Activated CD4-positive, alpha-beta T cell treated with anti-CD3 and anti-CD28 coated beads, Interleukin-2, amount 50 U/mL, for 1 hour (primary cell): ENCODE measurements around the gene RPS27A.
"Not testable (repeated sequence)": the region's sequence is repeated elsewhere in the genome, so short reads cannot be mapped to it uniquely, and the experiment has no call there.

Source experiments
- DNase-seq: peaks from one replicate; pipeline ENCODE4 v3.0.0-alpha.2; 2020

RPS27A gene

GRCh38 chr2:55239656-55240222 is 7.3 kb downstream of the RPS27A start:
- no peak for DNase-seq

- not testable (repeated sequence) for DNase-seq
Measured at GRCh38 chr2:55241582-55241981, 9.1 kb downstream of the RPS27A start.

GRCh38 chr2:55242617-55243016 is 10.1 kb downstream of the RPS27A start:
- no peak for DNase-seq

- no peak for DNase-seq
Measured at GRCh38 chr2:55245411-55245810, 12.9 kb downstream of the RPS27A start.

- DNase-seq, result no peak
Measured at GRCh38 chr2:55247025-55247424, 14.5 kb downstream of the RPS27A start.

GRCh38 chr2:55252832-55253231 is 20.3 kb downstream of the RPS27A start:
- no peak for DNase-seq

DNA sequence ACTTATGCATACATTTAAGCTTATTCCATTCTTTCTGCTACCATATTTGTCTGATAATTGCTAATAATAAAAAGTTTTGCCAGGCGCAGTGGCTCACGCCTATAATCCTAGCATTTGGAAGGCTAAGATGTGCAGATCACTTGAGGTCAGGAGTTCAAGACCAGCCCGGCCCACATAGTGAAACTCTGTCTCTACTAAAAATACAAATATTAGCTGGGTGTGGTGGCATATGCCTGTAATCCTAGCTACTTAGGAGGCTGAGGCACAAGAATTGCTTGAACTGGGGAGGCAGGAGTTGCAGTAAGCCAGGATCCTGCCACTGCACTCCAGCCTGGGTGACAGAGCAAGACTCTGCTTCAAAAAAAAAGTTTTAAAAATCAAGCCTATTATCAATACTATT is 27.1 kb downstream of the RPS27A start:
- not testable (repeated sequence) for DNase-seq

DNA sequence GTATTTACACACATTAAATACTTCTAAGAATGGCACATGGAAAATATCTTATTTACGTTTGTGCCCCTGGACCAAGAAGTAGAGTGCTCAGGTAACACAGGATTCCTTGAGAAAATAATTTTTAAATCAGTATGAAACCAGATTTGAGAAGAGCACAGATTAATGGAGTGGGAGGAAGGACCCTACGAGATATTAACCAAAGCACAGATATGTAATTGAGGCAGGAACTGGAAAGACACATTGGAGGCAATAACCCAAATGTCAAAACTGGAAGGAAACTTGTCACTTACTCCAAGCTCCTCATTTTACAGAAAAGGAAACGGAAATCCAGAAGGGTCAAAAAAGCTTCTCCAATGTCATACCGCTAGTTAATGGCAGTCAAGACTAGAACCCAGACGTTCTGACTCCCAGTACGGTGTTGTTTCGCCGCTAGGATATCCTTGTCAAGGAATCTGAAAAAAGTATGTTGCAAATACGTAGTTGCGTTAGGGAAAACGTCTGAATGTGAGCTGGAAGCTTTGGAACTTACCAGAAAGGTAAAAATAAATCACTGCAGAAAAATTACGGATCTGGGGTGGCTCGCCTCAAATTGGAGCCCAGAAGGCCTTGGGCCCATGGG is 35.9 kb downstream of the RPS27A start:
- DNase-seq, result no peak

GRCh38 chr2:55268907-55269644 is 36.6 kb downstream of the RPS27A start, which contains the start of gene MTIF2:
TSS of gene MTIF2 (minus strand) at chr2:55269231. CDS start at chr2:55263858, 5,373 bp downstream.
- peak; percentile 83 for DNase-seq

GRCh38 chr2:55269645-55269990 is 37.1 kb downstream of the RPS27A start:
- DNase-seq, result no peak

DNA sequence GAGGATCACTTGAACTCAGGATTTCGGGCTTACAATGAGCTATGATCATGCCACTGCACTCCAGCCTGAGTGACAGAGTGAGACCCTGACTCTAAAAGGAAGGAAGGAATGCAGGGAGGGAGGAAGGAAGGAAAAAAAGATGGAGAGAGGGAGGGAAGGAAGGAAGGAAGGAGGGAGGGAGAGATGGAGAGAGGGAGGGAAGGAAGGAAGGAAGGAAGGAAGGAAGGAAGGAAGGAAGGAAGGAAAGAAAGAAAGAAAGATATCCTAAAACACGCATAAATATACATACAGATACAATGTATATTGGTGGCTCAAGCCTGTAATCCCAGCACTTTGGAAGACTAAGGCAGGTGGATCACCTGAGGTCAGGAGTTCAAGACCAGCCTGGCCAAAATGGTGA is 41.9 kb downstream of the RPS27A start:
- DNase-seq, result not testable (repeated sequence)

DNA sequence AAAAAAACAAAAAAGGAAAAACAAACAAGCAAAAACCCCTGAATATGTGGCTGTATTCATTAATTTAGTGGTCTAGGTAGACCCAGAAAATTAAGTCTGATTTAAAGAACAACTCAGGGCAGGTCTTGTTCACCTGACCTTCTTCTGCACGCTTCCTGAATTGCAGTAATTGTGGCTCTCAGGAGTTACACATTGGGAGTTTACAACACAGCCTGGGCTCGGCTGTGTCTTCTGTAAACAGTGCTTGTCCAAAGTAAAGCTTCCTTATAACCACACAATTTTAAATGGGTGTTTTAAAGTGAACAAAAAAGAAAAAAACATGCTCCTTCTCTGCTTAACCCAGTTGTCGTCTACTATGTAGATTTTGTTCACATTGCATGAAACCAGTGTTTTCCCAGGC is 44.8 kb downstream of the RPS27A start:
- no peak for DNase-seq

DNA sequence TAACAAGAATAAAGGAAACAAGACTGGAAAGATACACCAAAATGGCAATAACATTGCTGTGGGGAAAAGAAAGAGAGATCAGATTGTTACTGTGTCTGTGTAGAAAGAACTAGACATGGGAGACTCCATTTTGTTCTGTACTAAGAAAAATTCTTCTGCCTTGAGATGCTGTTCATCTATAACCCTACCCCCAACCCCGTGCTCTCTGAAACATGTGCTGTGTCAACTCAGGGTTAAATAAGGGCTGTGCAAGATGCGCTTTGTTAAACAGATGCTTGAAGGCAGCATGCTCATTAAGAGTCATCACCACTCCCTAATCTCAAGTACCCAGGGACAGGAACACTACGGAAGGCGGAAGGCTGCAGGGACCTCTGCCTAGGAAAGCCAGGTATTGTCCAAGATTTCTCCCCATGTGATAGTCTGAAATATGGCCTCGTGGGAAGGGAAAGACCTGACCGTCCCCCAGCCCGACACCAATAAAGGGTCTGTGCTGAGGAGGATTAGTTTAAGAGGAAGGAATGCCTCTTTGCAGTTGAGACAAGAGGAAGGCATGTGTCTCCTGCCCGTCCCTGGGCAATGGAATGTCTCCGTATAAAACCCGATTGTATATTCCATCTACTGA is 46.8 kb downstream of the RPS27A start:
- DNase-seq, result not testable (repeated sequence)

DNA sequence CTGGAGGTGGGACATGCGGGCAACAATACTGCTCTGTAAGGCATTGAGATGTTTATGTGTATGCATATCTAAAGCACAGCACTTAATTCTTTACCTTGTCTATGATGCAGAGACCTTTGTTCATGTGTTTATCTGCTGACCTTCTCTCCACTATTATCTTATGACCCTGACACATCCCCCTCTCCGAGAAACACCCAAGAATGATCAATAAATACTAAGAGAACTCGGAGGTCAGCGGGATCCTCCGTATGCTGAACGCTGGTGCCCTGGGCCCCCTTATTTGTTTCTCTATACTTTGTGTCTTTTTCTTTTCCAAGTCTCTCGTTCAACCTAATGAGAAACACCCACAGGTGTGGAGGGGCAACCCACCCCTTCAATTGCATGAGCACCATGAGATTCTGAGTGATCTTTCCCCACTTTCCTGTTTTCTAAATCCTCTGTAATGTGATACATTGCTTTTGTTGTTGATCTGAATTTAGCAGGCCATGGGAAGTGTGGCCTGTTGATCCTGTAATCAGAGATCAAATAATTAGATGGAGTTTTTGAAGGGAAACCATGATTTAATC is 47.5 kb downstream of the RPS27A start:
- DNase-seq, result not testable (repeated sequence)

- not testable (repeated sequence) for DNase-seq
Measured at GRCh38 chr2:55280851-55281546, 48.5 kb downstream of the RPS27A start.

DNA sequence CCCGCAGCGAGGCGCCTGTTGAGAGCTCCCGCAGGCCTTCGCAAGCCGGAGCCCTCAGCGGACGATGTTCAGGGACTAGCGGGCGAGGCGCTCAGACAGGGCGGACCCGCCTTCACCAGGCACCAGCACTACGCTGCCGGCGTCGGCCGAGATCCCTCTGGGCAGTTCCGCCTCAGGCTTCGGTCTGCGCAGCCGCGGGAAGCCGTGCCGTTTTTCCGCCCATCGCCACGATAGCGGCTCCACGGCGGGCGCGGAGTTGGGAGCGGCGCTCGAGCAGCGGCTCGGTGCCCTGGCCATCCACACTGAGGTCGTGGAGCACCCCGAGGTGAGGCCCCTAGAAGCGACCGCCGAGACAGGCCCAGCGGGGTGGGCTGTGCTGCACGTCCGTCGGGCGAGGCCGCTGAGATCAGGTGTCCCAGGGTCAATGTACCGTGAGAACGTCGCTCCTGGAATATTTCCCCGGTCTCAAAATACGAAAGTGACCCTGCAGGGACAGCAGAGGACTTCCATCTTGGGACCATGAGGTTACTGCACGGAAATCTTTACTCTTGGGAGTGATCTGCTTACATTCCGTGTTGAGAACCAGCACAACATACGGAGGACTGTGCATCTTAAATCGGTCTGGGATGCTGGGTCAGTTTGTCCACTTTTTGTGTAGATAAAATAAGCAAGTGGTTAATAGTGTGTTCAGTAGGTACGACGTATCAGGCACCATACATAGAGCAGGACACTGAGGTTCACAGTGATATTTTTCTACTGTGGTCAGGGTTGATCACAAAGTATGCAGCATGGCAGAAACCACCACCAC is 49.8 kb downstream of the RPS27A start:
- peak; percentile 90 for DNase-seq

GRCh38 chr2:55283083-55283482 is 50.6 kb downstream of the RPS27A start:
- DNase-seq, result no peak
